K562 (cell line): Measurements from ENCODE around the gene CRADD. TPM values are rescaled to one million over a fixed set of nuclear protein-coding genes. Genes with fewer than 3 reads are reported as not detected.

Experiments used
- NR2C2 ChIP-seq, 2 experiments: fragments of 200-800 bp in 1 of 2; sonication (Bioruptor generic) in 1 of 2; sonication (generic) in 1 of 2; formaldehyde crosslinking in 1 of 2; IDR thresholded peaks; 2 replicates each; pipeline versions ENCODE4 v1.6.1 to v1.8.0; 2016 to 2022; ENCODE audit warnings: mild to moderate bottlenecking in 1 of 2, missing compliant biosample characterization in 1 of 2, missing genetic modification characterization in 1 of 2, missing genetic modification reagents in 1 of 2
- RAD21 ChIP-seq, 2 experiments: fragments of 250-450 bp in 1 of 2; fragments of 450-650 bp in 1 of 2; sonication (Bioruptor Pico) in 1 of 2; formaldehyde crosslinking in 1 of 2; IDR thresholded peaks in 1 of 2; conservative IDR thresholded peaks in 1 of 2; 2 replicates each; pipeline versions ENCODE4 v1.4.0 to v1.8.0; 2020 to 2022; ENCODE audit warnings: mild to moderate bottlenecking in 2 of 2, moderate library complexity in 1 of 2
- RBFOX2 ChIP-seq: fragments of 200-400 bp; formaldehyde crosslinking; IDR thresholded peaks from 2 replicates; pipeline ENCODE4 v1.6.1; 2017; ENCODE audit warnings: low read depth, mild to moderate bottlenecking, low read length, moderate library complexity
- SMARCC2 ChIP-seq: fragments of 450-650 bp; IDR thresholded peaks from 2 replicates; pipeline ENCODE4 v1.6.1; 2017; ENCODE audit warnings: antibody characterized with exemption, moderate library complexity, mild to moderate bottlenecking, low read depth
- ZNF318 ChIP-seq, 2 experiments: fragments of 450-650 bp; IDR thresholded peaks; 2 replicates each; pipeline ENCODE4 v1.6.1; 2016; ENCODE audit warnings: mild to moderate bottlenecking in 2 of 2, borderline replicate concordance in 1 of 2, low read depth in 1 of 2, moderate library complexity in 1 of 2
- ZNF407 ChIP-seq: fragments of 450-650 bp; IDR thresholded peaks from 2 replicates; pipeline ENCODE4 v1.6.1; 2016; ENCODE audit warnings: low read depth
- ZNF431 ChIP-seq: sonication (generic); formaldehyde crosslinking; IDR thresholded peaks from 2 replicates; pipeline ENCODE4 v1.8.0; 2022; ENCODE audit warnings: mild to moderate bottlenecking, missing genetic modification reagents
- polyA plus RNA-seq, 8 experiments: library from polyadenylated mRNA; depleted of rRNA in 4 of 8; stranded (reverse) in 5 of 8; unstranded in 3 of 8; fragments of >200 nt; fragmentation: Nextera tagmentation in 2 of 8; fragmentation: Illumina TruSeq in 1 of 8; extraction: Ambion mirVana in 2 of 8; extraction: Trizol in 1 of 8; gene quantifications; 2 replicates each; pipeline versions ENCODE4 v1.2.1 to v1.2.3, GENCODE V29; 2011 to 2014; ENCODE audit warnings: inconsistent platforms in 1 of 8, missing spikeins in 1 of 8
- total RNA-seq, 7 experiments: library from RNA; depleted of rRNA in 6 of 7; stranded (reverse); fragments of >200 nt in 6 of 7; fragmentation: Illumina TruSeq in 2 of 7; extraction: Trizol in 2 of 7; gene quantifications; 2 replicates each; pipeline versions ENCODE4 v1.2.1 to v1.2.3, GENCODE V29; 2011 to 2021; ENCODE audit warnings: low replicate concordance in 1 of 7

The CRADD gene
- total and polyA plus RNA-seq, 9 of the 15 experiments (the other 6 are each of a cell fraction or from before 2014, with no cell fraction given): 20.5 to 41.1 (median 25.9) TPM

GRCh38 chr12:93677195-93678064, at the start of gene CRADD (continued):
- no peak for TF ChIP-seq ZNF318 (IDR thresholded peaks at IDR 0.05; ENCODE audit: borderline replicate concordance in 1 of 2, low read depth in 1 of 2)
- no peak for TF ChIP-seq SMARCC2
- peak; percentile 96 for TF ChIP-seq NR2C2 (CRISPR knock-in tag; IDR thresholded peaks at IDR 0.05)
- peak; percentile 99 for TF ChIP-seq NR2C2 (tag; IDR thresholded peaks at IDR 0.05)
- no peak; a peak in 1 of 4 replicates for TF ChIP-seq RAD21 (CRISPR knock-in tag; conservative IDR thresholded peaks at IDR 0.05 in 1 of 2, IDR thresholded peaks at IDR 0.05 in 1 of 2)
- TF ChIP-seq ZNF431 (CRISPR knock-in tag): peak; percentile 51; the same call in 1 of the 2 replicates
- TF ChIP-seq ZNF407: no peak
- TF ChIP-seq RBFOX2: peak; percentile 90
